GM21381 (cell line): ENCODE measurements around the gene ERMARD.

Experiments
- ATAC-seq: cut with Tn5 transposase; IDR thresholded peaks from one replicate; pipeline ENCODE4 v1.9.1; 2021; ENCODE audit warnings: mild to moderate bottlenecking, moderate library complexity; ENCODE audit not compliant: unreplicated experiment

ERMARD gene

GRCh38 chr6:169783401-169783800 lies 32.0 kb downstream of the ERMARD start:
- ATAC-seq, result no peak

DNA sequence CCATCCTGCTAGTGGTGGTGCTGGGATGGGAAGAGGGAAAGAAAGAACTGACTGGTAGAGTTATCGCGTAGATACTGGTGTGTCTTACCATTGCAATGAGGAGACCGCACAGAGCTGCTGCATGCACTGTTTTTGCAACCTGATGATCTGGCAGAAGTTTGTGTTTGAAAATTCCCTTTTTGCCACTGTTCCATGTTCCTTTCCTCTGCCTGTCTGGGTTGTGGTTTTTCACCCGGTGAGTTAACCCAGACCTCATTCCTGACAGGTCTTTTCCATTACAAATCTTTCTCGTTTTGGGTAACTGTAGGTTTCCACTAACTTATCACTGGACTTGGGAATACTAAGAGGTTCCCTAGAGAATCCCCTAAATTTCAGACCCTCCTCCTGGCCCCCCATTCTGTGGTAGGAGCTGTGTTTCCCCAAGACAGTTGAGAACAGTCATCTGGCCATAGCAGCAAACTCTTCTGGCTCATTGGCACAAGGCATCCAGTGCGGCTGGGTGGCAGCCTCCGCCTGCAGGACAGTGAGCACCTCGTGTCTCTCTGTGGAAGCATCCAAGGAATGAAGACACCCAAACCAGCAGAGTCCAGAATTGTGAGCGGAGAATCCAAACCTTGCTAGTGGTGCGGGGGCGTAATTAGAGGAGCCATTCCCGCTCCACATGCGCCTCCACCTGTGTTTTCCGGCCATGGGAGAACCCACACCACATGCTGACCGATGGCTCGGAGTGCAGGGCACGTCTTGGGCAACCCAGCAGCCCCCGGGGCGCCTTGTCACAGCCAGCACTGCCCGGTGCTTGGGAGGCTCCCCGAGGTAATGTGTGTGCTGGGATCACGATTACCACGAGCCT lies 32.8 kb downstream of the ERMARD start:
- ATAC-seq, result no peak

DNA sequence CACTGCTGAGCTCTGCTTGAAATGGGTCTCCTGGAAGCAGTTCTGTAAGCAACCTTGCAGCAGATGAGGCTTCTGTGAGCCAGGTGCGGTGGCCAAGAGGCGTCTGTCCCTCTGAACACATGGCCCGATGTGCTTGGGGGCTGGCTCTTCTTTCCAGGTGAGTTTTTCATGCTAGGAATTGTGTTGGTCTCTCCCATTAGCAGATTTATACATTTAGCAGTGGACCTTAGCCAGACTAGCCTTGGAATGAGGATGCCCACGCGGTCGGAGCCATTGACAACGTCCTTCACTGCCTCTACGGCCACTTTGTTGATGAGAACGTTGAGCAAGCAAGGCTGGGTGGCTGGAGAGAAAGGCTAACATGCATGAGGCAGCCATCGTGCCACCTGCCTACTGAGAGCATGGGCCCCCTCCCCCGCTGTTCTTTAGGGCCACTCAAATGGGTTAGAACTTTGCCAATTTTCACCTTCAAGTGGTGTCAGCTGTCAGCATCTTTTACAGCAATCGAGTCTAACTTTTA lies 33.5 kb downstream of the ERMARD start:
- no peak for ATAC-seq

DNA sequence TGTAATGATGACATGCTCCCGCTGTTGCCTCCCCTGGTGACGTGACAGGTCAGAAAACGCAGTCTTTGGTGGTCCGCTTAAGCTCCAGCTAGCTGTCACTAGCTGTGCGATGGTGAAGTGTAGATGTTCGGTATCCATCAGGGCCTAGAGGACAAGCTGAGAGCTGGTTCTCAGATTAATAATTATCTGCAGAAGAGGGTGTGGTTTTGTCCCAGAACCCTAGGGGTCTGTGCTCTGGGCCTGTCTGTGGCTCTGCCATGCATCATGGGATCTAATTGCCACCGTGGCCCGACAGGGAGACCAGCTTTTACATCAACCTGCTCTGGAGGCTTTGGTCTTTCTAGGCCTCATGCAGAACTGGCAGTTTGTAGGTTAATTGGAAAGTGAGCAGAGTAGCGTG lies 34.1 kb downstream of the ERMARD start:
- no peak for ATAC-seq

DNA sequence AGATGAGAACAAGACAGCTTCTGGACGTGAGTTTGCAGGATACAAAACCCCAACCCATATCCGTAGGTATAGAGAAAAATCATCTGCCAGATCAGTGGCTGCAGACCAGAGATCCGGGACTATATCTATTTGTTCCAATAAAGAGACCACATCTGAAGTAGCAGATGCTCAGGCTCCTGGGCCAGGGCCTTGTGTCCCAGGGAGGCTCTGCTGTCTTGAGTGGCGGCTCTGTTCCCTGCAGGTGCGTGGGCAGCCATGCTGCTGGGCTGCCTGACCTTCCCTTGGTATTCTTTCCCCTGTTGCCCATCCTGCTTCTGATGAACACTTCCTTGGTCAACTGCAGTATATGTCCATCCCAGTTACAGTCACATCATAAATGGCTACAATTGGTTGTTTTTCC lies 34.9 kb downstream of the ERMARD start:
- no peak for ATAC-seq

DNA sequence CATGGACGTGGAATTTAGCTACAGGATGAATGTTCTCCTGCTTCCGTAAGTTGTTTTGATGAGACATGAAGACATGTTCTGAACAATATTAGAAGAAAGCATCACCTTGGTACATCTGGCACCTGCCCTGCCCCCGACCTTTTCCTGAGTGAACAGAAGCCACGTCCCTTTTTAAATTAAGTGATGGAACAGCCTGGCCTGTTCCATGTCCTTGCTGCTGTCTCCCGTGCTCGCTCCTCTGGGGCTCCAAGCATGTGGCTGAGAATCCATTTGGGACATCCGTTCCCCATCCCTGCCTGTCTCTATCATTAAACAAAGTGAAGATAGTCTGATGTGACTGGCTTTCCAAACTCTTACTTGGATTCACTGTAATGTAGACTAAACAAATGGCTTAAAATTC lies 36.4 kb downstream of the ERMARD start:
- ATAC-seq, result no peak

GRCh38 chr6:169788809-169789145 lies 37.4 kb downstream of the ERMARD start:
- ATAC-seq, result no peak

DNA sequence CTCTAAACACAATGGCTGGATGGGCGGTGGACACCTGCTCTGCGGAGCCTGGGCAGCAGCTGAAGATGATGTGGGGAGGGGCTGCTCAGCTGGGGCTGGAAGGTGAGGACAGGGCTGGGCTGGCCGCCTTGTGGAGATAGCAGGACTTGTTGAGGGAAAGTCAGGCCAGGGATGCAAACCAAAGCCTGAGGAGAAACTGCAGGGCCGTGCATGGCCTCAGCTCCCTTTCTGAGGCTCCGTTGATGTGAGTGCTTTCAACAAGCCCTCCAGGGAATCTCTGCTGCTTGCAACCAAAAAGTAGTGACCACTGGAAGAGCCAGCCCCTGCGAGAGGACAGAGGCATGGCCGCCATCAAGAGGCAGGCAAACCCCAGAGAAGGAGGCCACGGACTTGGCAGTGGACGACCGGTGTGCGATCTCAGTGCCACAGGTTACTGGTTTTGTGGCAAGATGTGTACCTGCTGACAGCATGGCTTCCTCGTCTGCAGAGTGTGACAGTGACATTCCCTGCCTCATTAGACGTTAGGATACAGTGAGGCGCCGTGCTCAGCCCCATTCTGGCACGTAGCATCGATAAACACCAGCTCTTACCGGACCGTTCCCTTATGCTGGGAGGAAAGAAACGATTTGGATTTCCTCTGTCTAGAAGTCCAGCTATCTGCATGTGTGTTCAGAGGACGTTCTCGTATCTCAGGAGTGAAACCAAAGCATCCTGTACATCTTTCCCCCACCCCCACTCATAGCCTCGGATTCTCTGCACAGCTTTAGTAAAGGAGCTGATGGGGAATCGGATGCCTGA lies 37.9 kb downstream of the ERMARD start:
- no peak for ATAC-seq

DNA sequence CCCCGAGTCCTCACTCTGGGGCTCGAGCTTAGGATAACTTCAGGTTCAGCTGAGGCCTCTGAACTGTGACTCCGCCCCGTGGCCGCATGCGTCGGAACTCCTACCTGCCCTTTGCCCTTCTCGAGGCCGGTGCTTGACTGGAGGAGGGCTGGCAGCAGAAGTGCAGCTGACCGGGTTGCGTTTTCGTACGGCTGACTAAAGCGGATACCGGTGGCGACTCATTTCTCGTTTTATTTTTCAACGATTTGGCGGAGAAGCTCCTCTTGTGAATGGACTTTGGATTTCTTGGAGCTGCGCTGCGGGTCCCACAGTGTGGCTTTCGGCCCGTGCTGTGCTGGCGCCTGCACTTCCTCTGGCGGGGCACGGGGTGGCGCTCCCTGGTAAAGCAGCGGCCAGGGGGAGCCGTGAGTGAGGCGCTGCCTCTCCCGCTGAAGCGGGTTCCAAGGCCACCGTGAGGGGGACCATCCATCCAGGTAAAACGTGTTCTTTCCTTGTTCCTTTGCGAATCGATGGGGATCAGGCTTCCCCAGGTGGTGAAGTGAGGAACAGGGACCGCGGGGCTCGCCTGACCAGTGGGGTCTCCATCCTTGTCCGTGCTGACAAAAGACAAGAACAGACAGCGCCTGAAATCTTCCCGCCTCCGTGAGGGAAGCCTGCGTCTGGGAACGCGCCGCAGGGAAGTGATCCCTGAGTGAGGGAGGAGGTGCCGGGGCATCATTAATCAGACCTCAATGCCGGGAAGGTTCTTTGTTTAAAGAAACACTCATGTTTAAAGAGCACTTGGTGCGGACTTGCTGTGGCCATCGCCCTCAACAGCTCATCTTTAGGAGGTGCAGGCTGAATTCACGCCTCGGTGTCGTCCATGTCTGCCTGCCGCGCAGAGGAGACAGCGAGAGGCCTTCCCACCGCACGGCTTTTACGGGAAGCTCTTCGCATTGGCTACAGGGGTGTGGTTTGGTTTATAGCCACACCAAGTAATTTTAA lies 38.8 kb downstream of the ERMARD start:
- peak; percentile 97 for ATAC-seq

DNA sequence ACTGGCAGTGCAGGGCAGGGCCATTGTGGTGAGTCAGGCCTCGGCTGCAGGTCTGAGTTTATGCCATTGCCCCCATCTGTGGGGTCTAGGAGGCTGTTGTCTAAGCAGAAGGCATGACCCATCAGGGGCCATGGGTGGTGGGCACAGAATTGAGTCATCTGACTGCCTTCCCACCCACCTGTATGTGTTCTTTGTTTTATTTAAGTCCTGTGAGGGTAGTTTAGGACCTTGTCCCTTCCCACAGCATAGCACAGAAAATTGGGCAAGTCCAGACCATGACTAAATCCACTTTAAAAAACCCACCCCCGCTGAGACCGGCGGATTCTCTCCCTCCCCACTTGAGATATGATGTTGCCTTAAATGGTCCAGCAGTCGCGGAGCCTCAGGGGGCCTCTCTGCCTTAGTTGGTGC lies 40.3 kb downstream of the ERMARD start:
- ATAC-seq, result no peak

GRCh38 chr6:169792306-169793015 lies 41.0 kb downstream of the ERMARD start:
- ATAC-seq, result no peak

DNA sequence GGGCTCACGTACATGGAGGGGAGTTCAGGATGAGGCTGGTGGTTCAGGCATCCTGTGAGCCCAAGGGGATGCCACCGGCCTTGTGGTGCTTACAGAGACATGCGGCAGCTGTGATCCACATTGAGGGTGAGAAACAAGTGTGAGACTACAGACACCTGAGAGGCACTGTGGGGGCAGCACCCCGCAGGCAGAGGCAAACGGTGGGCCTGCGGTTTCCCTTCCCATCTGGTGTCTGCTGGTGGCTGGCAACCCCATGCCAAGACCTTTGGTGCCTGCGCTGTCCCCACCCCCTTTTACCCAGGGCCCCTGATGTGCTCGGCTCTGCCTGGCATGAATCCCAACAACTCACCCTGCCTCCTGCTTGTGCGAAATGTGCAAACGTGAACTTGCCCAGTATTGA lies 42.0 kb downstream of the ERMARD start:
- ATAC-seq, result no peak

GRCh38 chr6:169794317-169795055 lies 43.1 kb downstream of the ERMARD start:
- ATAC-seq, result no peak

DNA sequence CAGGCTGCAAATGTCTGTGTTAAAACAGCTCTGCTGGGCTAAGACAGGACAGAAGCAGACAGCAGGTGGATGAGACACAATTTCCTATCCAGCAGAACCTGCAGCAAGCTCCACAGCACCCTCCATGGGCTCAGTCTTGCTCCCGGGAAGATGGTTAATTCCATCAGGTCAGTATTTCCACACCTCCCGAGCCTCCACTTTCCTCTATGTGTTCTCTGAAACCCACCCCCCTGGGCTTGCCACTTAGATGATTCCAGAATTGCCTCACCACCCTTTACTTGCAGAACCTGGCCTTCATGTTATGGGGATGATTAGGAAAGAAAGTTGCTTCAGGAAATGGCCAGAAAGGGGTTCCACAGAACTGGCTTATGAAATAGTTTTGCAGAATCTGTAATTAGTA lies 43.8 kb downstream of the ERMARD start:
- no peak for ATAC-seq

GRCh38 chr6:169798764-169799473 lies 47.5 kb downstream of the ERMARD start:
- ATAC-seq, result no peak

GRCh38 chr6:169799474-169799926 lies 48.1 kb downstream of the ERMARD start:
- no peak for ATAC-seq

DNA sequence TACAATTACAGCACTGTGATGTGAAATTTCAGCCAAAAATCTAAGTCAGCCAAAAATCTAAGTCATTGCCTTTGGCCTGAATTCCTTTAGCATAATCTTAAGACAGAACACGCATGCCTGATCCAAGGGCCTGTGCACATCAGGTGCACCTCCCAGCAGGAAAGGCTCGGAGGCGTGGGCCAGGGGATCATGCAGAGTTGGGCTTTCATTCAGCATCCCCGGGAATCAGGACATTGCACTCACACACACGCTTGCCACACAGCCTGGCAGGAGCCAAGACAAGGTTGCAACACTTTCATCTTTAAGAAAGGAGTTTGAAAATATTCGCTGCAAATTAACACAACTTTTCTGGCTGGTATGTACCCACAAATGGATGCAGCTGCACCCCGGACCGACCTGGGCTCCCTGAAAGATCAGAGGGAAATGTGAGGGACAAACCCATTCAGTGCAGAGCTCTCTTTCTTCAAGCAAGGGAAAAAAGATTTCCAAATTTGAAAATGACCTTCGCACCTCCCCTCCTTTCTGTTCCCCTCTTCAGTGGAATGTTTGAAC lies 48.8 kb downstream of the ERMARD start:
- ATAC-seq, result no peak

- no peak for ATAC-seq
Measured at GRCh38 chr6:169800668-169801395, 49.4 kb downstream of the ERMARD start.
